Astrocyte (in vitro differentiated cells and primary cell): ENCODE data around the gene TMPRSS9.

Source experiments
- EZH2 ChIP-seq: IDR thresholded peaks from 2 replicates; pipeline ENCODE4 v1.6.1; 2012; ENCODE audit warnings: mild to moderate bottlenecking, low read length, inconsistent platforms; ENCODE audit not compliant: insufficient read depth
- TF ChIP-seq, protein P1 (sequence below): IDR thresholded peaks from 2 replicates; pipeline ENCODE4 v1.5.1; 2011; ENCODE audit warnings: low read depth, mild to moderate bottlenecking, inconsistent platforms, low read length, moderate library complexity; ENCODE audit not compliant: insufficient read depth

DNA sequence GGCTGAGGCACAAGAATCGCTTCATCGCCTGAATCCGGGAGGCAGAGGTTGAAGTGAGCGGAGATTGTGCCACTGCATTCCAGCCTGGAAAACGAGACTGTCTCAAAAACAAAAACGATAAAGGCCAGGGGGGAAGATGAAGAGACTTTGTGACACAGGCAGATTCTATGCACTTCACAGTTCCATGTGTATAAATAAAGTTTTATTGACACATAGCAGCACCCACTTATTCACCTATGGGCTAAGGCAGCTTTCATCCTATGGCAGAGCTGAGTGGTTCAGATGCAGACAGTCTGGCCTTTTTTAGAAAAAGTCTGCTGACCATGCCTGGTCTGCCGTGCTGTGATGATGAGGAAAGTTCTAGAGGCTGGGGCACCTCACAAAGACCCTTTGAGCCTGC is 91.1 kb downstream of the TMPRSS9 start:
- TF ChIP-seq, protein P1, sequence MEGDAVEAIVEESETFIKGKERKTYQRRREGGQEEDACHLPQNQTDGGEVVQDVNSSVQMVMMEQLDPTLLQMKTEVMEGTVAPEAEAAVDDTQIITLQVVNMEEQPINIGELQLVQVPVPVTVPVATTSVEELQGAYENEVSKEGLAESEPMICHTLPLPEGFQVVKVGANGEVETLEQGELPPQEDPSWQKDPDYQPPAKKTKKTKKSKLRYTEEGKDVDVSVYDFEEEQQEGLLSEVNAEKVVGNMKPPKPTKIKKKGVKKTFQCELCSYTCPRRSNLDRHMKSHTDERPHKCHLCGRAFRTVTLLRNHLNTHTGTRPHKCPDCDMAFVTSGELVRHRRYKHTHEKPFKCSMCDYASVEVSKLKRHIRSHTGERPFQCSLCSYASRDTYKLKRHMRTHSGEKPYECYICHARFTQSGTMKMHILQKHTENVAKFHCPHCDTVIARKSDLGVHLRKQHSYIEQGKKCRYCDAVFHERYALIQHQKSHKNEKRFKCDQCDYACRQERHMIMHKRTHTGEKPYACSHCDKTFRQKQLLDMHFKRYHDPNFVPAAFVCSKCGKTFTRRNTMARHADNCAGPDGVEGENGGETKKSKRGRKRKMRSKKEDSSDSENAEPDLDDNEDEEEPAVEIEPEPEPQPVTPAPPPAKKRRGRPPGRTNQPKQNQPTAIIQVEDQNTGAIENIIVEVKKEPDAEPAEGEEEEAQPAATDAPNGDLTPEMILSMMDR, result no peak
- no peak for TF ChIP-seq EZH2
